Adrenal gland (tissue), 5 donors: ENCODE data around the gene R3HDM4.

Experiments used
- POLR2A ChIP-seq, 2 donors: fragments of 450-650 bp; IDR thresholded peaks; one replicate each; pipeline ENCODE4 v1.6.1; 2017; ENCODE audit warnings: antibody characterized with exemption in 2 of 2, mild to moderate bottlenecking in 2 of 2, moderate library complexity in 1 of 2
- TF ChIP-seq, protein P1 (sequence below), 6 experiments: fragments of 450-650 bp in 4 of 6; fragments of 200-600 bp in 2 of 6; sonication (generic) in 1 of 6; IDR thresholded peaks; 1 replicate in 5 of 6; 2 replicates in 1 of 6; pipeline versions ENCODE4 v1.5.1 to v1.8.0; 2016 to 2021; ENCODE audit warnings: antibody characterized with exemption in 6 of 6, mild to moderate bottlenecking in 2 of 6, moderate library complexity in 1 of 6
- donor health status: DM: no; HTN: no; CAD: no.

DNA sequence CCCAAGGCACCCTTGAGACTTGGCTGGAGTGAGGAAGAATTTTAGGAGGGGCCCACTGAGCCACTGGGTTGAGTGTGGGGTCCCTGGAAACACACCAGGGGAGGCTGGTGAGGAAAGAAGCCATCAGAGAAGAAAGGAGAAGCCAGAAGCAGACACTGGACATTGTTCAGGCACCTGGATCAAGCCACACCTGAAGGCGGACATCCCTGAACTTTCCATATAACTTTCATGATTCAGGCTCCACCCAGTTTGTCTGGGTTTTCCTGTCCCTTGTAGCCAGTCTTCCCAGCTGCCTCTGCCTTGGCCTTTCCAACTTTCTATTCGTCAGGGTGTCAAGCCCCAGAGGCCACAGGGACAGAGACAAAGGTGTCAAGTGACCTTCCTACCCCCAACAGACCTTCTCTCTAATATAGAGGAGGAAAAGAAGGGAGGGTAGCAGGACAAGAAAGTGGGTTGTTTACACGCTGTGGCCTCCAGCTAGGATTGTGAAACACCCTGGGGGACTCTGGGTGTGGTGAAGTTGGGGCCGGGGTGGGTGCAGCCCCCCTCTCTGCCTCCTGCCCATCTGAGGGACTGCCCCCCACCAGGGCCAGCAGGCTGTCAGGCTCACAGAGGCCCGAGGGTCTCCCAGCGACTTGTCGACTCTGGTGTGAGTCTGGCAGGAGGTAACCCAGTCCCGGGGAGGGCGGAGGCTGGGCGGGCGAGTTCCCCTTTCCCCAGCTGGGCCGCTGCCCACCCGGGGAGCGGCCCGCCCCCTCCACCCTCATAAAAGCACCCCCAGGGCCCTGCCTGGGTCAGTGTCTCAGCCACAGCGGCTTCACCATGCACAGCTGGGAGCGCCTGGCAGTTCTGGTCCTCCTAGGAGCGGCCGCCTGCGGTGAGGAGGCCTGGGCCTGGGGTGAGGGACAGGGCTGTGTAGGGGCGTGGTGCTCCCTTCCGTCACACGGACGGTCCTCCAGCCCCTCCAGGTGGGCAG is 53.9 kb downstream of the R3HDM4 start, which contains the start of gene CFD:
- TF ChIP-seq, protein P1, sequence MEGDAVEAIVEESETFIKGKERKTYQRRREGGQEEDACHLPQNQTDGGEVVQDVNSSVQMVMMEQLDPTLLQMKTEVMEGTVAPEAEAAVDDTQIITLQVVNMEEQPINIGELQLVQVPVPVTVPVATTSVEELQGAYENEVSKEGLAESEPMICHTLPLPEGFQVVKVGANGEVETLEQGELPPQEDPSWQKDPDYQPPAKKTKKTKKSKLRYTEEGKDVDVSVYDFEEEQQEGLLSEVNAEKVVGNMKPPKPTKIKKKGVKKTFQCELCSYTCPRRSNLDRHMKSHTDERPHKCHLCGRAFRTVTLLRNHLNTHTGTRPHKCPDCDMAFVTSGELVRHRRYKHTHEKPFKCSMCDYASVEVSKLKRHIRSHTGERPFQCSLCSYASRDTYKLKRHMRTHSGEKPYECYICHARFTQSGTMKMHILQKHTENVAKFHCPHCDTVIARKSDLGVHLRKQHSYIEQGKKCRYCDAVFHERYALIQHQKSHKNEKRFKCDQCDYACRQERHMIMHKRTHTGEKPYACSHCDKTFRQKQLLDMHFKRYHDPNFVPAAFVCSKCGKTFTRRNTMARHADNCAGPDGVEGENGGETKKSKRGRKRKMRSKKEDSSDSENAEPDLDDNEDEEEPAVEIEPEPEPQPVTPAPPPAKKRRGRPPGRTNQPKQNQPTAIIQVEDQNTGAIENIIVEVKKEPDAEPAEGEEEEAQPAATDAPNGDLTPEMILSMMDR (IDR thresholded peaks at IDR 0.05): no peak
- peak in 1 of 2 donors; percentile 45 for TF ChIP-seq POLR2A (IDR thresholded peaks at IDR 0.05)
